Prostate gland (tissue), 2 donors: ENCODE data around the gene ZSWIM2. TPM values are rescaled to one million over a fixed set of nuclear protein-coding genes. Genes with fewer than 3 reads are reported as not detected.

Experiments used
- DNase-seq: peaks from one replicate; pipeline ENCODE4 v3.0.0-alpha.2; 2019; ENCODE audit warnings: low spot score
- H3K27ac ChIP-seq, 2 donors: fragments of 200-600 bp; sonication (generic); 2 replicates each; pipeline ENCODE4 v1.5.1; 2017 to 2019
- H3K27me3 ChIP-seq: fragments of 200-600 bp; sonication (generic); replicated peaks from 2 replicates; pipeline ENCODE4 v1.5.1; 2019; ENCODE audit not compliant: insufficient read depth
- H3K36me3 ChIP-seq, 2 donors: fragments of 200-600 bp; sonication (generic); 1 replicate in 1 of 2; 2 replicates in 1 of 2; pipeline versions ENCODE4 v1.5.1 to v1.8.1; 2017 to 2019
- H3K4me1 ChIP-seq: fragments of 200-600 bp; sonication (generic); replicated peaks from 2 replicates; pipeline ENCODE4 v1.5.1; 2019
- H3K4me3 ChIP-seq, 2 donors: fragments of 200-600 bp; sonication (generic); 2 replicates each; pipeline ENCODE4 v1.5.1; 2017 to 2019
- H3K9me3 ChIP-seq: fragments of 200-600 bp; sonication (generic); 2 replicates; pipeline ENCODE4 v1.5.1; 2017
- POLR2A ChIP-seq: fragments of 450-650 bp; IDR thresholded peaks from one replicate; pipeline ENCODE4 v1.6.1; 2016; ENCODE audit warnings: antibody characterized with exemption, mild to moderate bottlenecking
- POLR2AphosphoS5 ChIP-seq: sonication (generic); formaldehyde crosslinking; IDR thresholded peaks from one replicate; pipeline ENCODE4 v1.6.1; 2017; ENCODE audit warnings: antibody characterized with exemption
- WGBS: methylation state at CpG from one replicate; pipeline ENCODE4 v1.1.5; 2018; 5-methylcytosine and 5-hydroxymethylcytosine counted together
- intact Hi-C: fragments of 100-400 bp; cut with DNase I; formaldehyde crosslinking; loops from one replicate; pipeline ENCODE4 v1.14.2; 2022
- total RNA-seq, 2 donors: library from RNA; depleted of rRNA; stranded (reverse); fragments of >200 nt; gene quantifications; one replicate each; pipeline ENCODE4 v1.1.0, GENCODE V29; 2016
- TF ChIP-seq, protein P1 (sequence below), 4 experiments: fragments of 200-600 bp in 2 of 4; fragments of 450-650 bp in 2 of 4; sonication (generic) in 2 of 4; IDR thresholded peaks; 1 replicate in 3 of 4; 2 replicates in 1 of 4; pipeline ENCODE4 v1.5.1; 2016 to 2019; ENCODE audit warnings: antibody characterized with exemption in 4 of 4, mild to moderate bottlenecking in 2 of 4, moderate library complexity in 2 of 4

Gene ZSWIM2
- total RNA-seq, 2 donors from 2014 or later: 2.3 TPM; not detected in 1

GRCh38 chr2:186871881-186872280 lies 22.9 kb upstream of the ZSWIM2 start:
- Histone ChIP-seq H3K9me3 (no peaks in the 10 kb centered on the region), H3K36me3 (no peaks in the 10 kb centered on the region), H3K4me1 (no peaks in the 10 kb centered on the region), H3K27me3 (no peaks in the 10 kb centered on the region), H3K4me3 (no peak overlapping the region), H3K27ac (no peak overlapping the region)
- no peak for TF ChIP-seq POLR2AphosphoS5
- TF ChIP-seq, protein P1, sequence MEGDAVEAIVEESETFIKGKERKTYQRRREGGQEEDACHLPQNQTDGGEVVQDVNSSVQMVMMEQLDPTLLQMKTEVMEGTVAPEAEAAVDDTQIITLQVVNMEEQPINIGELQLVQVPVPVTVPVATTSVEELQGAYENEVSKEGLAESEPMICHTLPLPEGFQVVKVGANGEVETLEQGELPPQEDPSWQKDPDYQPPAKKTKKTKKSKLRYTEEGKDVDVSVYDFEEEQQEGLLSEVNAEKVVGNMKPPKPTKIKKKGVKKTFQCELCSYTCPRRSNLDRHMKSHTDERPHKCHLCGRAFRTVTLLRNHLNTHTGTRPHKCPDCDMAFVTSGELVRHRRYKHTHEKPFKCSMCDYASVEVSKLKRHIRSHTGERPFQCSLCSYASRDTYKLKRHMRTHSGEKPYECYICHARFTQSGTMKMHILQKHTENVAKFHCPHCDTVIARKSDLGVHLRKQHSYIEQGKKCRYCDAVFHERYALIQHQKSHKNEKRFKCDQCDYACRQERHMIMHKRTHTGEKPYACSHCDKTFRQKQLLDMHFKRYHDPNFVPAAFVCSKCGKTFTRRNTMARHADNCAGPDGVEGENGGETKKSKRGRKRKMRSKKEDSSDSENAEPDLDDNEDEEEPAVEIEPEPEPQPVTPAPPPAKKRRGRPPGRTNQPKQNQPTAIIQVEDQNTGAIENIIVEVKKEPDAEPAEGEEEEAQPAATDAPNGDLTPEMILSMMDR (IDR thresholded peaks at IDR 0.05): no peak
- no peak for TF ChIP-seq POLR2A
- intact Hi-C loops: no loop called here
- DNase-seq: no peak
- 77% methylated on average over 2 of the region's 2 CpGs for WGBS

DNA sequence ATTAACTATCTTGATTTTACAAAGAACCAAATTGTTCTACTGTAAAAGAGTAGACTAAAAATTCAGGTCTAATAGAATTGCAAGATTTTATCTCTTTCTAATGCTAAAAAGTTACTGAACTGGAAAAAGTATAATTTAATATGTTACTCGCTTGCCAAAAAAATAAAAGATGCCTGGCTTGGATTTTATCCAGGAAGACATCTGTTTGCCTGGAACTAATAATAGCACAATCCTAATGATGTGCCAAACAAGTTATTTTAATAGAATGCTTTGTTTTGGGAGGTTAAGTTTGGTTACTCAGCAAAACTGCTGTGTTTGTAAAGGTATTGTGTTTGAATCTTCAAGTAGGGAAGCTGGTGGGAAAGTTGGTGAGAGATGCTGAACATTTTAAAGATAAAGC lies 19.4 kb upstream of the ZSWIM2 start:
- TF ChIP-seq POLR2A: no peak
- TF ChIP-seq, protein P1 (IDR thresholded peaks at IDR 0.05): no peak
- no peak for TF ChIP-seq POLR2AphosphoS5
- Histone ChIP-seq H3K9me3 (no peaks in the 10 kb centered on the region), H3K27ac (no peak overlapping the region), H3K4me1 (no peaks in the 10 kb centered on the region), H3K27me3 (no peaks in the 10 kb centered on the region), H3K4me3 (no peak overlapping the region), H3K36me3 (no peaks in the 10 kb centered on the region)
- WGBS: 11% methylated on average over 1 of the region's 1 CpG
- intact Hi-C loops: no loop called here
- DNase-seq: no peak

GRCh38 chr2:186862869-186863709 lies 14.1 kb upstream of the ZSWIM2 start:
- Histone ChIP-seq H3K4me1 (no peaks in the 10 kb centered on the region), H3K36me3 (no peaks in the 10 kb centered on the region), H3K9me3 (no peaks in the 10 kb centered on the region), H3K4me3 (no peak overlapping the region), H3K27ac (no peak overlapping the region), H3K27me3 (no peaks in the 10 kb centered on the region)
- no peak for TF ChIP-seq POLR2A
- TF ChIP-seq, protein P1 (IDR thresholded peaks at IDR 0.05): peak in 3 of 4 experiments; percentile 49 to 64 (median 59)
- intact Hi-C loops: loop anchor here (5.0 kb wide), 1 partner anchor 589 kb away; no protein-coding TSS in a partner anchor
- WGBS: 5% methylated on average over 2 of the region's 2 CpGs
- DNase-seq: no peak

GRCh38 chr2:186855216-186855615 lies 6.2 kb upstream of the ZSWIM2 start:
- H3K9me3 ChIP-seq: no peaks in the 10 kb centered on the region

More at GRCh38 chr2:186855216-186855615, 6.2 kb upstream of the ZSWIM2 start:
- H3K27me3 ChIP-seq: no peaks in the 10 kb centered on the region
- no peak for TF ChIP-seq POLR2A
- TF ChIP-seq, protein P1 (IDR thresholded peaks at IDR 0.05): no peak
- 84% methylated on average over 5 of the region's 5 CpGs for WGBS
- intact Hi-C loops: no loop called here
- DNase-seq: no peak
- H3K36me3 ChIP-seq: no peaks in the 10 kb centered on the region
- H3K27ac ChIP-seq: no peak overlapping the region
- H3K4me1 ChIP-seq: no peaks in the 10 kb centered on the region
- no peak overlapping the region for H3K4me3 ChIP-seq
